Uterus (tissue), 2 donors: ENCODE measurements around the gene S1PR3.

Experiments used
- POLR2A ChIP-seq, 2 donors: fragments of 450-650 bp; IDR thresholded peaks; one replicate each; pipeline ENCODE4 v1.6.1; 2016; ENCODE audit warnings: antibody characterized with exemption in 2 of 2, mild to moderate bottlenecking in 1 of 2, moderate library complexity in 1 of 2
- TF ChIP-seq, protein P1 (sequence below), 4 experiments: fragments of 200-600 bp in 2 of 4; fragments of 450-650 bp in 2 of 4; sonication (generic) in 2 of 4; IDR thresholded peaks; one replicate each; pipeline ENCODE4 v1.5.1; 2016 to 2019; ENCODE audit warnings: antibody characterized with exemption in 4 of 4, mild to moderate bottlenecking in 2 of 4, moderate library complexity in 1 of 4

DNA sequence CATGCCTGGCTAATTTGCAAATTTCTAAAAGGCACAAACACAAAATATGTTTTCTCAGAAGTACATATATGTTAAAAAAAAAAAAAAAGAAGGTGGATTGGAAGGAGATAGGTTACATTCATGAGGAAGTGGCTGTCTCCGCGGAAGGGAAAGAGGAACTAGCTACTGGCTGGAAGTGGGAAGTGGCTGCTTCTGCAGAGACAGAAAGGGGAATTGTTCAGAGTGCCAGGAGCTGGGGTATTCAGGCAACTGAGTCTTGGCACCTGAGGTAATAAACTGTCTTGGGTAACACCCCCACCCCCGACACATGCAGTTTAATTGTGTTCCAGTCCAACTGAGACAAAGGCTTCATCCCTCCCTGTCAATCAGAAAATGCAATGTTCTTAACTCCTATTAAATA is 45.6 kb downstream of the S1PR3 start:
- TF ChIP-seq, protein P1, sequence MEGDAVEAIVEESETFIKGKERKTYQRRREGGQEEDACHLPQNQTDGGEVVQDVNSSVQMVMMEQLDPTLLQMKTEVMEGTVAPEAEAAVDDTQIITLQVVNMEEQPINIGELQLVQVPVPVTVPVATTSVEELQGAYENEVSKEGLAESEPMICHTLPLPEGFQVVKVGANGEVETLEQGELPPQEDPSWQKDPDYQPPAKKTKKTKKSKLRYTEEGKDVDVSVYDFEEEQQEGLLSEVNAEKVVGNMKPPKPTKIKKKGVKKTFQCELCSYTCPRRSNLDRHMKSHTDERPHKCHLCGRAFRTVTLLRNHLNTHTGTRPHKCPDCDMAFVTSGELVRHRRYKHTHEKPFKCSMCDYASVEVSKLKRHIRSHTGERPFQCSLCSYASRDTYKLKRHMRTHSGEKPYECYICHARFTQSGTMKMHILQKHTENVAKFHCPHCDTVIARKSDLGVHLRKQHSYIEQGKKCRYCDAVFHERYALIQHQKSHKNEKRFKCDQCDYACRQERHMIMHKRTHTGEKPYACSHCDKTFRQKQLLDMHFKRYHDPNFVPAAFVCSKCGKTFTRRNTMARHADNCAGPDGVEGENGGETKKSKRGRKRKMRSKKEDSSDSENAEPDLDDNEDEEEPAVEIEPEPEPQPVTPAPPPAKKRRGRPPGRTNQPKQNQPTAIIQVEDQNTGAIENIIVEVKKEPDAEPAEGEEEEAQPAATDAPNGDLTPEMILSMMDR (IDR thresholded peaks at IDR 0.05): no peak
- TF ChIP-seq POLR2A (IDR thresholded peaks at IDR 0.05): no peak
